ENCODE results near the gene CHRNA4. TPM values are rescaled to one million over a fixed set of nuclear protein-coding genes. Genes with fewer than 3 reads are reported as not detected.
"Not testable (repeated sequence)": the region's sequence is repeated elsewhere in the genome, so short reads cannot be mapped to it uniquely, and the experiment has no call there.

Gene CHRNA4
- total RNA-seq, 4 donors from 2014 or later, result 0.13 TPM; not detected in 3

DNA sequence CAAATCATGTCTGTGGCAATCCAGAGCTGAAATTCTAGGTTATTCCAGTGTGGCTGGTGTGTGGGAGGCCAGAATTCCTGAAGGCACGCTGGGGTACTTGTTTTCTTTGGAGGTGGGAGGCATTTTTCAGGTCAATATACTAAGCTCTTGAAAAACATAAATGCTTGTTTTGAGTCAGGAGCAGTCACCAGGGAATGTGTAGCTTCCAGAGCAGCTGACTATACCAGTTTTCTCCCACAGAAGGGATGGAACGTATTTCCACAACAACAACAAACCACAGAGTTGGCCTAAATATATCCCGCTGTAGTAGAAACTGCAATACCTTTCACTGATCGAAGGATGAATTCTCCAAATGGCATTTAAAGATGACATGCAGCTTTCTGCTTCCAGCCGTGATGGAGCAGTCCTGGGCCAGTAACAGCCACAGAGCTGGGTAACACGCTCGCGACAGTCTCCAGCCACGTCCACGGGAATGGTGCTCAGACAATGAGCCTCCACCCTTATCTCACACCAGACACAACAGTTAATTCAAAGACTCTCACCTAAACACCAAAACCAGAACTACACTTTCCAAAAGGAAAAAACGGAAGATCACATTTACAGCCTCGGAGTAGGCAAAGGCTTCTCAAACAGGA is 23.2 kb downstream of the CHRNA4 start:
- intact Hi-C loops (cut with DNase I; ENCODE audit: low total_unique reads), result no loop called here
- 67 to 68% methylated on average over 12 of the region's 12 CpGs for WGBS, 2 donors
- H3K4me3 ChIP-seq (ENCODE audit: low read depth, poor library complexity, severe bottlenecking), result no peak overlapping the region
- TF ChIP-seq POLR2A (IDR thresholded peaks at IDR 0.05), result no peak
- TF ChIP-seq, protein P1, sequence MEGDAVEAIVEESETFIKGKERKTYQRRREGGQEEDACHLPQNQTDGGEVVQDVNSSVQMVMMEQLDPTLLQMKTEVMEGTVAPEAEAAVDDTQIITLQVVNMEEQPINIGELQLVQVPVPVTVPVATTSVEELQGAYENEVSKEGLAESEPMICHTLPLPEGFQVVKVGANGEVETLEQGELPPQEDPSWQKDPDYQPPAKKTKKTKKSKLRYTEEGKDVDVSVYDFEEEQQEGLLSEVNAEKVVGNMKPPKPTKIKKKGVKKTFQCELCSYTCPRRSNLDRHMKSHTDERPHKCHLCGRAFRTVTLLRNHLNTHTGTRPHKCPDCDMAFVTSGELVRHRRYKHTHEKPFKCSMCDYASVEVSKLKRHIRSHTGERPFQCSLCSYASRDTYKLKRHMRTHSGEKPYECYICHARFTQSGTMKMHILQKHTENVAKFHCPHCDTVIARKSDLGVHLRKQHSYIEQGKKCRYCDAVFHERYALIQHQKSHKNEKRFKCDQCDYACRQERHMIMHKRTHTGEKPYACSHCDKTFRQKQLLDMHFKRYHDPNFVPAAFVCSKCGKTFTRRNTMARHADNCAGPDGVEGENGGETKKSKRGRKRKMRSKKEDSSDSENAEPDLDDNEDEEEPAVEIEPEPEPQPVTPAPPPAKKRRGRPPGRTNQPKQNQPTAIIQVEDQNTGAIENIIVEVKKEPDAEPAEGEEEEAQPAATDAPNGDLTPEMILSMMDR (IDR thresholded peaks at IDR 0.05), result no peak
- no peak for DNase-seq (ENCODE audit: low spot score in 2 of 2)

DNA sequence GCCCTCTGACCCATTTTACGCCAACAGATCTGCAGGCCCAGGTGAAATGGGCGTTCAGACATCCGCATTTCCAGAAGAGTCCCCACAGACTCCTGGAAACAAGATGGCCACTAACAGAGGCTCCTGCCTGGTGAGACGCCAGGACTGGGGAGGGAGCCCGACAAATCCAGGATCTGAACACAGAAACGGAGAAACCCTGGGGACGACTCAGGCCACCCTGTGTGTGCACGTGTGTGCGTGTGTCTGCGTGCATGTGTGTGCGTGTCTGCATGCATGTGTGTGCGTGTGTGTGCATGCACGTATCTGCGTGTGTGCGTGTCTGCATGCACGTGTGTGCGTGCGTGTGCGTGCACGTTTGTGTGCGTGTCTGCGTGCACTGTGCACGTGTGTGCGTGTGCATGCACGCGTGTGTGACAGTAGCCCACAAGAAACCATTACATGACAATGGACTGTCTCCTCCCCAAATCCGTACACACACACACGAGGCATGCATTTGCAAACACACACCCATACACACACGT is 24.9 kb downstream of the CHRNA4 start:
- WGBS, 2 donors, result 88% methylated on average over 29 of the region's 29 CpGs
- TF ChIP-seq, protein P1 (IDR thresholded peaks at IDR 0.05), result no peak
- no peak for TF ChIP-seq POLR2A (IDR thresholded peaks at IDR 0.05)
- intact Hi-C loops (cut with DNase I; ENCODE audit: low total_unique reads), result no loop called here
- H3K4me3 ChIP-seq (ENCODE audit: low read depth, poor library complexity, severe bottlenecking), result no peak overlapping the region
- no peak for DNase-seq (ENCODE audit: low spot score in 2 of 2)

DNA sequence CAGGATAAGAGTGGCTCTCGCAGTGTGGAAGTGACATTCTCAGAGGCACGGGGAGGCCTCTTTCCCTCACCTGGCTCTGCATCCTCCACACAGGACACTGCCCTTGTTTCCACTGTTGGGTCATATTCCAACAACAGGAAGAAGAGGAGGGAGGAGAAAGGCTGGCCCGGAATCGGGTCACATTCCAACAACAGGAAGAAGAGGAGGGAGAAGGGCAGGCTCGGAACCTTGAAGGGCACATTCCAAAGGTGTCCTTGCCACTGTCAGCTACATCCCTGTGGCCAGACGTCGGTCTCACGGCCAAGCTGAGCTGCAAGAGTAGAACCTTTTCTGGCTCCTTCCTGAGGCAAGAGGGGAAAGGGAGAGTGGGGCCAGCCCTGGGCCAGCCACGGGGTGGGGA is 25.4 kb downstream of the CHRNA4 start:
- DNase-seq (ENCODE audit: low spot score in 2 of 2), result no peak
- H3K4me3 ChIP-seq (ENCODE audit: low read depth, poor library complexity, severe bottlenecking), result no peak overlapping the region
- no peak for TF ChIP-seq POLR2A (IDR thresholded peaks at IDR 0.05)
- TF ChIP-seq, protein P1 (IDR thresholded peaks at IDR 0.05), result no peak
- 53 to 61% methylated on average over 9 of the region's 9 CpGs for WGBS, 2 donors
- intact Hi-C loops (cut with DNase I; ENCODE audit: low total_unique reads), result no loop called here

DNA sequence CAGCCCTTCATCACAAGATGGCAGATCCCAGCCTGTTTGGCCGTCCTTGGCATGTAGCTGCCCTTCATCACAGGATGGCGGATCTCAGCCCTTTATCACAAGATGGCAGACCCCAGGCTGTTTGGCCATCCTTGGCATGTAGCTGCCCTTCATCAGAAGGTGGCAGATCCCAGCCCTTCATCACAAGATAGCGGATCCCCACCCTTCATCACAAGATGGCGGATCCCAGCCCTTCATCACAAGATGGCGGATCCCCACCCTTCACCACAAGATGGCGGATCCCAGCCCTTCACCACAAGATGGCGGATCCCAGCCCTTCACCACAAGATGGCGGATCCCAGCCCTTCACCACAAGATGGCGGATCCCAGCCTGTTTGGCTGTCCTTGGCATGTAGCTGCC is 26.1 kb downstream of the CHRNA4 start:
- intact Hi-C loops (cut with DNase I; ENCODE audit: low total_unique reads); DNase-seq (ENCODE audit: low spot score in 2 of 2); H3K4me3 ChIP-seq (ENCODE audit: low read depth, poor library complexity, severe bottlenecking): not testable (repeated sequence)
- 91 to 97% methylated on average over 7 to 9 of the region's 9 CpGs for WGBS, 2 donors

DNA sequence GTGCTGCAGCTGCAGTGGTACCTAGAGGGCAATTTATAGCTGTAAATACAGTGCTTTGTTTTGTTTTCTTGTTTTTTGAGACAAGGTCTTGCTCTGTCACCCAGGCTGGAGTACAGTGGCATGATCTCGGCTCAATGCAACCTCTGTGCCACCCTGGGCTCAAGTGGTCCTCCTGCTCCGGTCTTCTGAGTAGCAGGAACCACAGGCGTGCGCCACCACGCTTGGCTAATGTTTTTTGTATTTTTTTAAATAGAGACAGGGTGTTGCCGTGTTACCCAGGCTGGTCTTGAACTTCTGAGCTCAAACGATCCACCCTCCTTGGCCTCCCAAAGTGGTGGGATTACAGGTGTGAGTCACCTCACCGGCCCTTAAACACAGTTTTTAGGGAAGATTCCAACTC is 26.8 kb downstream of the CHRNA4 start:
- no peak for DNase-seq (ENCODE audit: low spot score in 2 of 2)
- whole genome bisulfite sequencing, 2 donors, result 72 to 76% methylated on average over 8 of the region's 8 CpGs
- intact Hi-C loops (cut with DNase I; ENCODE audit: low total_unique reads), result no loop called here
- no peak for TF ChIP-seq POLR2A (IDR thresholded peaks at IDR 0.05)
- TF ChIP-seq, protein P1 (IDR thresholded peaks at IDR 0.05), result no peak
- no peak overlapping the region for H3K4me3 ChIP-seq (ENCODE audit: low read depth, poor library complexity, severe bottlenecking)

DNA sequence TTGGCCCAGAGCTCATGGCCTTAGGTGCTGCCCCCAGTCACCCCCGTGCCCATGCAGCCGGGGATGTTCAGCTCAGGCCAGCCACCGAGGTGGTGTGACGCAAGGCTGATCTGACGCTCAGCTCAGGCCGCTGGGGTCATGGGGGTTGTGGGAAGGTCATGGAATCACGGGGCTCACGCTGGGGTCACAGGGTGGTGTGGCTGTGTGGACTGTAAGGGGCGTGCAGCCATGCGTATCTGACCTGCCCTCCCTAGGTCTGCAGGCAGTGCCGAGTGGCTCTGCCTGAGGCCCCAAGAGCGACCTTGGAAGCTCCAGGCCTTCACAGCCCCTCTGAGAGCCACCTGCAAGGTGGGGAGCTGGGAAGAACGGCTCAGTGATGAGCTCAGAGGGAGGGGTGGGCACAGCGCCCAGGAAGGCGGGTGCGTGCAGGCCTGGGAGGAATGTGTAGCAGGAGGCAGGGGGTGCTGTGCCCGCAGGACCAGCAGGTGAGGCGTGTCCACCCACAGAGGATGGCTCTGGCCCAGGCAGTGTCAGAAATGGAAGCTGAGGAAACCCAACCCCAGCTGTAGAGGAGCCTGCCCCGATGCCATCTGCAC is 27.8 kb downstream of the CHRNA4 start:
- TF ChIP-seq POLR2A (IDR thresholded peaks at IDR 0.05), result no peak
- TF ChIP-seq, protein P1 (IDR thresholded peaks at IDR 0.05), result no peak
- H3K4me3 ChIP-seq (ENCODE audit: low read depth, poor library complexity, severe bottlenecking), result no peak overlapping the region
- WGBS, 2 donors, result 48% methylated on average over 14 to 19 of the region's 19 CpGs
- intact Hi-C loops (cut with DNase I; ENCODE audit: low total_unique reads), result no loop called here
- DNase-seq (ENCODE audit: low spot score in 2 of 2), result no peak
